Inflammatory macrophage (primary cell): ENCODE results near the gene NXPE4.
"Not testable (repeated sequence)": the region's sequence is repeated elsewhere in the genome, so short reads cannot be mapped to it uniquely, and the experiment has no call there.

ENCODE experiments used
- DNase-seq, 2 donors: peaks; one replicate each; pipeline ENCODE4 v3.0.0-alpha.2; 2020 to 2022

NXPE4 gene

DNA sequence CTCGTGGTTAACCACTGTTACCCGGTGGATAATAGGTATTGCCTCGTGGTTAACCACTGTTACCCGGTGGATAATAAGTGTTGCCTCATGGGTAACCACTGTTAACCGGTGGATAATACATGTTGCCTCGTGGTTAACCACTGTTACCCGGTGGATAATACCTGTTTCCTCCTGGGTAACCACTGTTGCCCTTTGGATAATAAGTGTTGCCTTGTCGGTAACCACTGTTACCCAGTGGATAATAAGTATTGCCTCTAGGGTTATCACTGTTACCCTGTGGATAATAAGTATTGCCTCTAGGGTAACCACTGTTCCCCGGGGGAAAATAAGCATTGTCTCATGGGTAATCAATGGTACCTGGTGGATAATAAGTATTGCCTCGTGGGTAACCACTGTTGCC, 15.0 kb upstream of the NXPE4 start:
- no peak for DNase-seq

DNA sequence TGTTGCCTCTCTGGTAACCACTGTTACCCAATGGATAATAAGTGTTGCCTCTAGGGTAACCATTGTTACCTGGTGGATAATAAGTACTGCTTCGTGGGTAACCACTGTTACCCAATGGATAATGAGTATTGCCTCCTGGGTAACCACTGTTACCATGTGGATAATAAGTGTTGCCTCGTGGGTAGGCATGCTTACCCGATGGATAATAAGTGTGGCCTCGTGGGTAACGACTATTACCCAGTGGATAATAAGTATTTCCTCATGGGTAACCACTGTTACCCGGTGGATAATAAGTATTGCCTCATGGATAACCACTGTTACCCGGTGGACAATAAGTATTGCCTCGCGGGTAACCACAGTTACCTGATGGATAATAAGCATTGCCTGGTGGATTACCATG, 13.8 kb upstream of the NXPE4 start:
- DNase-seq: no peak

DNA sequence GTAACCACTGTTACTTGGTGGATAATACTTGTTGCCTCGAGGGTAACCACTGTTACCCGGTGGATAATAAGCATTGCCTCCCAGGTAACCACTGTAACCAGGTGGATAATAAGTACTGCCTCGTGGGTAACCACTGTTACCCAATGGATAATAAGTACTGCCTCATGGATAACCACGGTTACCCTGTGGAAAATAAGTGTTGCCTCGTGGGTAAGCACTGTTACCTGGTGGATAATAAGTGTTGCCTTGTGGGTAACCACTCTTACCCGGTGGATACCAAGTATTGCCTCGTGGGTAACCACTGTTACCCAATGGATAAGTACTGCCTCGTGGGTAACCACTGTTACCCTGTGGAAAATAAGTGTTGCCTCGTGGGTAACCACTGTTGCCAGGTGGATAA, 13.0 kb upstream of the NXPE4 start:
- not testable (repeated sequence) for DNase-seq

DNA sequence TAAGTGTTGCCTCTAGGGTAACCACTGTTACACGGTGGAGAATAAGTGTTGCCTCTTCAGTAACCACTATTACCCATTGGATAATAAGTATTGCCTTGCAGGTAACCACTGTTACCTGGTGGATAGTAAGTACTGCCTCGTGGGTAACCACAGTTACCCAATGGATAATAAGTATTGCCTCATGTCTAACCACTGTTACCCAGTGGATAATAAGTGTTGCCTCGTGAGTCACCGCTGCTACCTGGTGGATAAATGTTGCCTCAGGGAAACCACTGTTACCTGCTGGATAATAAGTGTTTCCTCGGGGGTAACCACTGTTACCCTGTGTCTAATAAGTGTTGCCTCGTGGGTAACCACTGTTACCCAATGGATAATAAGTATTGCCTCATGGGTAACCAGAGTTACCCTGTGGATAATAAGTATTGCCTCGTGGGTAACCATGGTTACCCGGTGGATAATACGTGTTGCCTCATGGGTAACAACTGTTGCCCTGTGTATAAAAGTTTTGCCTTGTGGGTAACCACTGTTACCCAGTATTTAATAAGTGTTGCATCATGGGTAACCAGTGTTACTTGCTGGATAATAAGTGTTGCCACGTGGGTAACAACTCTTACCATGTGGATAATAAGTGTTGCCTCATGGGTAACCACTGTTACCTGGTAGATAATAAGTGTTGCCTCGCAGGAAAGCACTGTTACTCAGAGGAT, 12.3 kb upstream of the NXPE4 start:
- no peak for DNase-seq

DNA sequence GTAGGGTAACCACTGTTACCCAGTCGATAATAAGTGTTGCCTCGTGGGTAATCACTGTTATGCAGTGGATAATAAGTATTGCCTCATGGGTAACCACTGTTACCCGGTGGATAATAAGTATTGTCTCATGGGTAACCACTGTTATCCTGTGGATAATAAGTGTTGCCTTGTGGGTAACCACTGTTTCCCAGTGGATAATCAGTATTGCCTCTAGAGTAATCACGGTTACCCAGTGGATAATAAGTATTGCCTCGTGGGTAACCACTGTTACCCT, 11.2 kb upstream of the NXPE4 start:
- not testable (repeated sequence) for DNase-seq

DNA sequence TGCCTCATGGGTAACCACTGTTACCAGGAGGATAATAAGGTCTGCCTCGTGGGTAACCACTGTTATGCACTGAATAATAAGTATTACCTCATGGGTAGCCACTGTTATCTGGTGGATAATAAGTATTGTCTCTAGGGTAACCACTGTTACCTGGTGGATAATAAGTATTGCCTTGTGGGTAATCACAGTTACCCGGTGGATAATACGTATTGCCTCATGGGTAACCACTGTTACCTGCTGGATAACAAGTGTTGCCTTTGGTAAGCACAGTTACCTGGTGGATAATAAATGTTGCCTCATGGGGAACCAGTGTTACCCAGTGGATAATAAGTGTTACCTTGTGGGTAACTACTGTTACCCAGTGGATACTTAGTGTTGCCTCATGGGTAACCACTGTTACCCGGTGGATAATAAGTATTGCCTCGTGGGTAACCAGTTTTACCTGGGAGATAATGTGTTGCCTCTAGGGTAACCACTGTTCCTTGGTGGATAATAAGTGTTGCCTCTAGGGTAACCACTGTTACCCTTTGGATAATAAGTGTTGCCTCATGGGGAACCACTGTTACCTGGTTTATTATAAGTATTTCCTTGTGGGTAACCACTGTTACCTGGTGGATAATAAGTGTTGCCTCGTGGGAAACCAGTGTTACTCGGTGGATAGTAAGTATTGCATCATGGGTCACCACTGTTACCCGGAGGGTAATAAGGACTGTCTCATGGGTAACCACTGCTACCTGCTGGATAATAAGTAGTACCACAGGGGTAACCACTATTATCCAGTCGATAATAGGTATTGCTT, 10.6 kb upstream of the NXPE4 start:
- no peak for DNase-seq

DNA sequence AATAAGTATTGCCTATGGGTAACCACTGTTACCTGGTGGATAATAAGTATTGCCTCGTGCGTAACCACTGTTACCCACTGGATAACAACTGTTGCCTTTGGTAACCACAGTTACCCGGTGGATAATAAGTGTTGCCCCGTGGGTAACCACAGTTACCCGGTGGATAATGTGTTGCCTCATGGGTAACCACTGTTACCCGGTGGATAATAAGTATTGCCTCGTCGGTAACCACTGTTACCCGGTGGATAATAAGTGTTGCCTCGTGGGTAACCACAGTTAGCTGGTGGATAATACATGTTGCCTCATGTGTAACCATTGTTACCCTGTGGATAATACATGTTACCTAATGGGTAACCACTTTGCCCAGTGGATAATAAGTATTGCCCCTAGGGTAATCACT, 9.8 kb upstream of the NXPE4 start:
- no peak for DNase-seq

DNA sequence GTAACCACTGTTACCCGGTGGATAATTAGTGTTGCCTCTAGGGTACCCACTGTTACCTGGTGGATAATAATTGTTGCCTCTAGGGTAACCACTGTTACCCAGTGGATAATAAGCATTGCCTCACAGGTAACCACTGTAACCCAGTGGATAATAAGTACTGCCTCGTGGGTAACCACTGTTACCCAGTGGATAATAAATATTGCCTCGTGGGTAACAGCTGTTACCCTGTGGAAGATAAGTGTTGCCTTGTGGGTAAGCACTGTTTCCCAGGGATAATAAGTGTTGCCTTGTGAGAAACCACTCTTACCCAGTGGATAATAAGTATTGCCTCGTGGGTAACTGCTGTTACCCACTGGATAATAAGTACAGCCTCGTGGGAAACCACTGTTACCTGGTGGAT, 9.3 kb upstream of the NXPE4 start:
- no peak for DNase-seq

DNA sequence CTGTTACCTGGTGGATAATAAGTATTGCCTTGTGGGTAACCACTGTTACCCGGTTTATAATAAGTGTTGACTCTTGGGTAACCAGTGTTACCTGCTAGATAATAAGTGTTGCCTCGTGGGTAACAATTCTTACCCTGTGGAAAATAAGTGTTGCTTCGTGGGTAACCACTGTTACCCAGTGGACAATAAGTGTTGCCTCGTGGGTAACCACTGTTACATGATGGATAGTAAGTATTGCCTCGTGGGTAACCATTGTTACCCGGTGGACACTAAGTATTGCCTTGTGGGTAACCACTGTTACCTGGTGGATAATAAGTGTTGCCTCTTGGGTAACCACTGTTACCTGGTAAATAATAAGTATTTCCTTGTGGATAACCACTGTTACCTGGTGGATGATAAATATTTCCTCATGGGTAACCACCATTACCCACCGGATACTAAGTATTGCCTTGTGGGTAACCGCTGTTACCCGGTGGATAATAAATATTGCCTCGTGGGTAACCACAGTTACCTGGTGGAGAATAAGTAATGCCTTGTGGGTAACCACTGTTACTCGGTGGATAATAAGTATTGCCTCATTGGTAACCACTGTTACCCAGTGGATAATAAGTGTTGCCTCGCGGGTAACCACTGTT, 8.7 kb upstream of the NXPE4 start:
- DNase-seq: no peak

DNA sequence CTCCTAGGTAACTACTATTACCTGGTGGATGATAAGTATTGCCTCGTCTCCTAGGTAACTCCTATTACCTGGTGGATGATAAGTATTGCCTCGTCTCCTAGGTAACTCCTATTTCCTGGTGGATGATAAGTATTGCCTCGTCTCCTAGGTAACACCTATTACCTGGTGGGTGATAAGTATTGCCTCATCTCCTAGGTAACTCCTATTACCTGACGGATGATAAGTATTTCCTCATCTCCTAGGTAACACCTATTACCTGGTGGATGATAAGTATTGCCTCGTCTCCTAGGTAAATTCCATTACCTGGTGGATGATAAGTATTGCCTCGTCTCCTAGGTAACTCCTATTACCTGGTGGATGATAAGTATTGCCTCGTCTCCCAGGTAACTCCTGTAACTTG, 7.6 kb upstream of the NXPE4 start:
- DNase-seq: not testable (repeated sequence)

DNA sequence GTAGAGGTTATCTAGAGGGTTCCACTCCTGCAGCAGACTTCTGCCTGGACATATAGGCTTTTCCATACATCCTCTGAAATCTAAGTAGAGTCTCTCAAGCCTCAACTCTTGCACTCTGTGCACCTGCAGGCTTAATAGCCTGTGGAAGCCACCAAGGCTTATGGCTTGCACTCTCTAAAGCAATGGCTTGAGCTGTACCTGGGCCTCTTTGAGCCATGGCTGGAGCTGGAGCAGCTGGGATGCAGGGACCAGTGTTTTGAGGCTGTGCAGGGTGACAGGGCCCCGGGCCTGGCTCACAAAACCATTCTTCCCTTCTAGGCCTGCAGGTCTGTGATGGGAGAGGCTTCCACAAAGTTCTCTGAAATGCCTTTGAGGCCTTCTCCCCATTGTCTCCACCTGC, 2.9 kb upstream of the NXPE4 start:
- no peak for DNase-seq

DNA sequence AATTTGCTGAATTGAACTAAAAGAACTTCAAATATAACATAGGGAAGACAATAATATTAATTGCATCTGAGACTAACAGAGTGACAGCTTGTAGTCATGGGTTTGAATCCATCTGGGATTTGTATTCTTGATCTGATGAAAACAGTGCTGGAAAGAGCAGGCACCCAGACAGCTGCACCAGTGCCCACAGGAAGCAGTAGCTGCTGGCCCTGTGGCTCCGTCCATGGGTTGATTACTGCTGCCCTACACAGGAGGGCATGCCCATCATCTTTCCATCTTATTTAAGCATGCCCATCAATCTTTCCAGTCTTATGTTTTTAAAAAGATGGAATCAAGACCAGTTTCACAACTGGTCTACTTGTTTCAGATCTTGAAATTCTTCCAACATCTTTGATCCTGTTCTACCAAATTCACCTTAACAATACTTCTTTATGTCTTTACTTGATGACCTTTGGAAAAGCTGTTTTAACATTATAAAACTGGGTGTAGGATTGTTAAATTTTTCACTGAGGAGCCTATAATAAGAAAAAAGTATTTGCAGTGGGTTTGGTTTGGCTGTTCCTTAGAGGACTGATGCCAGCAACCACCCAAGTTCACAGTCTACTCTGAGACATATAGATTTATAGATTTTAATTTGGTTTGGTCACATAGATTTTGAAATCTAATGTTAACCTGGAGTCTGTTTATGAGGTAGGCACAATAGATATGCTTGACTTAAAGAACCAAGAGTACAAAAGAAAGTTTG, 761 bp upstream of the NXPE4 start:
- DNase-seq: no peak

DNA sequence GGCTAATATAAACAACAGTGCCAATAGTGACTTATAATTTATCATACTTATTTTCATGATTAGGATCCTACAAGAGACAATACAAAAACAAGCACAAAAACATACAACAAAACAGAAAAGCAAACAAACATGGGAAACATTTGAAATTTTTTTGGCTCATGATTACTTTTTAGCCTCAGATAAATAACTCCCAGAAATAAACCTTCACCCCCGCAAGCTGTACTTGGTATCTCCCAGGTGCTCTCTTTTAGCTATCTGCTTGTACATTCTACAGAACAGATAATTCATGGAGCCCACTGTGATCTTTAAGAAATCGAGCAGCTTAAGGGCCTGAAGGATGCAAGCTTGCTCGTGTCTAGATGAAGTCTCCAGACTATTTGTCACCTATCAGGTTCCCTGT, 883 bp downstream of the NXPE4 start:
- no peak for DNase-seq

DNA sequence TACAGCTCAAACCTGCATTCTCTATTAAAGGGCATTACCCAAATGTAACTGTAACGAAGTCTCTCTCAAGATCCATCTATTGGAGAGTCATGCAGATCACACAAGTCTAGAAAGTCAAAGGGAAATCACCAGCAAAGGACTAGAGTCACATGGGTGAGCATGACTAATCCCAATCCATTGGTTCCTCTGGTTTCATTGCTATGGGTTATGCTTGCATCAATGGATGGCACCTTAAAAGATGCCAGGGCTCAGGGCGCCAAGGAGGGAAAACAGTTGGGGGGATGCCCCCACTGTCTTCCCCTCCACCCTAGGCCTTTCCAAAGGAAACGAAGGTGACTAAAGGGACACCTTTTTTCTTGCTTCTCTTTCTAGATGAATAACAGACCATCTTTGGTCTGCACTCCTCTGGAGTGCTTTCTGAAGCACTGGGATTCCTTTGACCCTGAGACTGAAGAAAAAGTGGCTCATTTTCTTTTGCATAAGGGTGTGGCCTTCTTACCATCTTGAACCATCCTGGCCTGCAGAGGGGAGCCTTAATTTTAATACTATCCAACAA, 8.1 kb downstream of the NXPE4 start:
- no peak for DNase-seq

DNA sequence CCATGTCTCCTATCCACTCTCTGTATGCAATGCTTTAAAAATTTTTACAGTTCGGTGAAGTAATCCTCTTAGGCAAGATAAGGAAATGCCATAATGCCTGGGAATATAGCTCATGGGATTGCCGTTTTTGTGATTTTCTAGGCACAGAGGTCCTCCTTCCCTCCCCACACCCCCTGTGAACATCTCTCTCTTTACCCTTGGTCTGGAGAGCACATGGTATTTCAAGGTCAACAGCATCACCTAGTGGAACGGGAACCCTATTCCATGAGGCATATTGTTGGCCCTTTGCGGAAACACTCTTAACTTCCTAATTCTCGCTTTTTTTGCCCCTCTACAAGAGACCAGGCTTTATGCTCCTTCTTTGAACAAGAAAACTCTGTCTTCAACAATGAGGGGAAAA, 8.8 kb downstream of the NXPE4 start:
- no peak for DNase-seq

DNA sequence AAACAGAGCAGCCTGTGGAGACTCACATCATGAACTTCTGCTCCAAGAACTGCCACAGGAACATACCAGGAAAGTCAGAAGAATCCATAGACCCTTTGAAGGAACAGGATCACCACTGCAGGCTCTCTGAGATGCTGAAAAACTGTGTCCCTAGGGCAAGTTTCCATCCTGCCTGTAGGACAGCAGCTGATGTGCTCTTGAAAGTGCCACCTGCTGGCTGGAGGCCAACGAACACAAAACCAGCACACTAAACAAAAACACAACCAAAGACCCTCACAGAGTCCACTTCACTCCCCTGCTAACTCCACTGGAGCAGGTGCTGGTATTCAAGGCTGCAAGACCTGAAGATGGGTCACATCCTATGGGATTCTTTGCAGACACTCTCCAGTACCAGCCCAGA, 23.9 kb downstream of the NXPE4 start:
- DNase-seq: no peak

DNA sequence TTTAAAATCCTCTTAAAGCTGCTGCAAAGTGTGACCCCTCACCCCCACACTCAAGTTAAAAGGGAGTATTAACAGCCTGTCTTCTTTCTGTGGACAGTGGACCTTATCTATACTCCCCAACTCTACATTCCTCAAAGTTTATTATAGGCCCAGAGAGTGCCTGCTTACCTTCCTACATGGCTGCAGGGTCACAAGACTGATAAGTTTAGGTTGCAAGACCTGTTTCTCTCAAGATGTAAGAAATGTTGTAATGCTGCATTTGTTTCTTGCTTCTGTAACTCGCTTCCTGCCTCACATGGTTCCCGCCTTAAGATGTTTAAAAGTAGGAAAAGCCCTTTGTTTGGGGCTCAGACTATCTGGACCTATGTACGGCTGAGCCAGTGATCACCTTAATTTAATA, 25.8 kb downstream of the NXPE4 start:
- DNase-seq: no peak

DNA sequence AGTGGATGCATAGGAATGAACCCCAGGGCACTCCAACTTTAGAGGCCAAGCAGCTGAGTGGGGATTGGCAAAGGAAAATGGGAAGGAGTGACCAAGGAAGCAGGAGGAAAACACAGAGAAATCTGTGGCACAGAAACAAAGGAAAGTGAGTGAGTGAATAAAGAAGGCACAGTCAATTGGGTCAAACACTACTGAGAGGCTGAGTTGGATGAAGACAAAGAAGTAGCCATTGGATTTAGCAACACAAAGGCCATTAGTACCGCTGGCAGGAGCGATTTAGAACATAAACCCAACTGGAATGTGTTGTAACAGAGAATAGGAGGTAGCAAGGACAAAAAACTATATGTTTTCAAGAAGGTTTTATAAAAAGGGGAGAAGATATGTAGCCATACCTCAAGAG, 29.3 kb downstream of the NXPE4 start:
- DNase-seq: no peak

DNA sequence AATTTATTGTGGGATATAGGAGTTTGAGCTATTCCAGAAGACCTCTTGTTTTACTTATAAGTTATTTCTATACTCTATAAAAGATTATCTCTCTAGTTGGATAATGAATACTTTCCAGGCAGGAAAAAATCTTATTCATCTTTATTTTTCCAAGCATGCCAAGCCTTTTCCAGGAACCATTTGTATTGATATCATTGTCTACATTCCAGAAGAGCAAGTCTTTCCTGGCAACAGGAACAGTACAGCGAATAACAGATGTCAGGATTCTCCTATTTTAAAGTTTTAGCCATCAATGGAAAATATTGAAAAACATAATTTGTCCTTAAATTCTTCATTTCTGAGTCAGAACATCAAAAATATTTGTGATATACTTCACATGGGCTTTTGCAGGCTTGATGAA, 30.8 kb downstream of the NXPE4 start:
- no peak for DNase-seq

DNA sequence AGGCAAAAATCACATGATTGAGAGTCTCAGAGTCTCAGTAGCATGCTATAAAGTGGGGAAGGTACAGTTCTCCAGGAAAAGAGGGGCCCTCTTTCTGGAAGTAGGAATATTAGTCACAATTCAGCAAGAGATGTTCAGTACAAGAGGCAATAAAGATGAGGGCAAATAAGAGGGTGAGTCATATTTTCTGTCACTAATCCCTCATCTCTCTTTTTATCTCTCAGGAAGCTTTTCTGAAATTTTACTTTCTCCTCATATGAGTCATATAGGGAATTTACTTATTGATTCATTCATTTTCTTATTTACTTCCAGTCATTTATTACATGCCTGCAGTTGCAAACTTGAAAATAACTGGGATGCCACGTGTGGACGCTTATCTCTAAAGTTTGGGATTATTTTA, 32.5 kb downstream of the NXPE4 start:
- DNase-seq: no peak

DNA sequence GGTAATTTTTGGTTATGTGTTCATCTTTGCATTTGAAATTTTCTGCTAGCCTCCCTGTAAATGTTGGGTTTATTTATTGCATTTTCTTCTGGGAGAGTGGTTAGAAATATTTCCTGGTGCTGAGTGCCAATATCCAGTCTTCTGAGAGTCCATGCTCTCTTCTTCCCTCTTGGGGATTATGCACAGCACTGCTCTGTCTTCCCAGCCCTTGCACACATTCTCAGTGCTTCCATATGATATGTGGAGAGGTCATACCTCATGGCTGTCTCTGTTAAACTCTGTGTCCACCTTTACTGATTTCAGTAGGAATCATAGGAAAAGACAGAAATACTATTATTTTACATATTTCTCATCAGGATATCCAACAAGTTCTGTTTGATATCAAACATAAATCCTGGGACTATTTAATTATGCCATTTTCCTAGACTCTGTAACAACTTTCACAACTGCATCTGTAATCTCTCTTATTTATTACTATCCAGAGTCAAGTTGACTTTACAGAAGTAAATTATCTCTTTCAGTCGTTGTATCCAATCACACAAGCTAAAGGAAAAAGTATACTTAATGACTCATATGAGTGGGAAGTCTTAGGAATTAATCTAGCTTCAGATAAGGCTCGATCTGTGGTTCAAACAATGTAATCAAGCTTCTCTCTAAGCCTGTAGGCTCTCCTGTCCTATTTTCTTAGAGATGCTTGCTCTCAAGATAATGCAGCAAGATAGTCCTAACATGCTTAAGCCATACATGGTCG, 33.2 kb downstream of the NXPE4 start:
- DNase-seq: no peak
